ENCODE data around the gene CTAGE9.

- no peak for TF ChIP-seq CTCF (IDR thresholded peaks at IDR 0.05)
- TF ChIP-seq POLR2A (IDR thresholded peaks at IDR 0.05): no peak
Measured at GRCh38 chr6:131721161-131721560, 10.3 kb upstream of the CTAGE9 start.

Measured in Peyer's patch (tissue), 4 donors.